RPMI7951 (cell line): ENCODE measurements around the gene SLAIN2. TPM values are rescaled to one million over a fixed set of nuclear protein-coding genes. Genes with fewer than 3 reads are reported as not detected.
"Not testable (repeated sequence)": the region's sequence is repeated elsewhere in the genome, so short reads cannot be mapped to it uniquely, and the experiment has no call there.

Experiments used
- DNase-seq: peaks from one replicate; pipeline ENCODE4 v3.0.0-alpha.2; 2012; ENCODE audit warnings: low read depth
- total RNA-seq: library from RNA; depleted of rRNA; stranded (reverse); fragments of >200 nt; shearing (Covaris generic); gene quantifications from 2 replicates; pipeline ENCODE4 v1.2.3, GENCODE V29; 2014; rRNA removed

The SLAIN2 gene
- total RNA-seq = 62.2 and 68.0 TPM in 2 replicates

DNA sequence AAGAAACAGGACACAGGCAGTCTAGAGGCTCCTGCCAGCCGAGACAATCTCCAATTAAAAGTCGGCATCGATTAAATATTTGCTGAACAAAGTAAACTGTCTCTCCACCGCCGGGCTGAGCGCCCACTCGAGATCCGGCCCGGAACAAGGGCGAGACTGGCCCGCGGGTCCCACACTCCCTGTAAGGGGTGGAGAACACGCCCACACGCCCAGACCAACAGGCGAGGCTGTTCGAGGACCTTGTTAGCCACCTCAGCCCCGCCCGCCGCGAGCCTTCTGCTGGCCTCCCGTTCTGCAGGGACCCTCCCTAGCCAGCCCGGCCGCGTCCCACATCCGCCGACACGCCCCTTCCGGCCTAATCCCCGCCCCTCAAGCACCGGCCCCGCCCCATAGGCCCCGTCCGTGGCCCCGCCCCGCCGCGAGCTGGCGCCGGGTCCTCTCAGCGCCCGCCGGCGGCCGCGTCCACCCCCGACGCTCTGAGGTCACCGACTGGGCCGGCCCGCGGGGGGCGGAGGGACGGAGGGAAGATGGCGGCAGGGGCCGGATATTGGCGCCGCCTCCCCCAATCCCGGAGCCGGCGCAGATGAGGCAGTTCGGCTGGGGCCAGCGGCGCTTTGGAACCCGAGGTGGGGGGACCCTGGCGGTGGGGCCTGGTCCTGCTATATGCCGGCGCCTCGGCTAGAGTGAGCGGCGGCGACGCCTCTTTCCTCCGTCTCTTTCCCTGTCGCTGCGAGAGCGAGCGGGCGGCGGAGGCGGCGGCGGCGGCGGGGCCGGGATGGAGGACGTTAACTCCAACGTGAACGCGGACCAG is at the start of gene SLAIN2:
TSS of gene SLAIN2 (plus strand) at position 565 of the 811 bp plus-strand sequence. CDS start at position 776, 211 bp downstream.
- DNase-seq = peak; percentile 96

DNA sequence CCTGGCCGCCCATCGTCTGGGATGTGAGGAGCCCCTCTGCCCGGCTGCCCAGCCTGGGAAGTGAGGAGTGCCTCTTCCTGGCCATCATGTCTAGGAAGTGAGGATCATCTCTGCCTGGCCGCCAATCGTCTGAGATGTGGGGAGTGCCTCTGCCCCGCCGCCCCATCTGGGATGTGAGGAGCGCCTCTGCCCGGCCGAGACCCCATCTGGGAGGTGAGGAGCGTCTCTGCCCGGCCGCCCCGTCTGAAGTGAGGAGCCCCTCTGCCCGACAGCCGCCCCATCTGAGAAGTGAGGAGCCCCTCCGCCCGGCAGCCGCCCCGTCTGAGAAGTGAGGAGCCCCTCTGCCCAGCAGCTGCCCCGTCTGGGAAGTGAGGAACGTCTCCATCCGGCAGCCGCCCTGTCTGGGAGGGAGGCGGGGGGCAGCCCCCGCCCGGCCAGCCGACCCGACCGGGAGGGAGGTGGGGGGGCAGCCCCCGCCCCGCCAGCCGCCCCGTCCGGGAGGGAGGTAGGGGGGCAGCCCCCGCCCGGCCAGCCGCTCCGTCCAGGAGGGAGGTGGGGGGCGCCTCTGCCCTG is 49.0 kb upstream of the SLAIN2 start:
- not testable (repeated sequence) for DNase-seq

DNA sequence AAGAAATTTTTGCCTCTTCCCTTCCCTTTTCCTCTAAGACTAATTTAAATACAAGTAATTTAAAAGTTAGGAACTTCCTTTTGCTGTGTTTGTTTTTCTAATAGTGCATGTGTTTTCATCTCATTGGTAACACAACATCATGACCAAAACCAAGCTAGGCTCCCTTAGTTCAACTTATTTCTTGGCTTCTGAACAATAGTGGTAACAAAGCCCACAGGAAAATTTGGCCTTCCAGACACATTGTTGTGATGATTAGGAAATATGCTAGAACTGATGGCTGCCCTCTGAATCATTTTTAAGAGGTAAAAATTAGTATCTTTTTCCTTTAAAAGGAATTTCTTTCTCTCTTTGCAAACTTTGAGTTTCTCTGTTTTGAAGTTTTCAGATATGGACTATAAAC is 46.2 kb upstream of the SLAIN2 start:
- no peak for DNase-seq

DNA sequence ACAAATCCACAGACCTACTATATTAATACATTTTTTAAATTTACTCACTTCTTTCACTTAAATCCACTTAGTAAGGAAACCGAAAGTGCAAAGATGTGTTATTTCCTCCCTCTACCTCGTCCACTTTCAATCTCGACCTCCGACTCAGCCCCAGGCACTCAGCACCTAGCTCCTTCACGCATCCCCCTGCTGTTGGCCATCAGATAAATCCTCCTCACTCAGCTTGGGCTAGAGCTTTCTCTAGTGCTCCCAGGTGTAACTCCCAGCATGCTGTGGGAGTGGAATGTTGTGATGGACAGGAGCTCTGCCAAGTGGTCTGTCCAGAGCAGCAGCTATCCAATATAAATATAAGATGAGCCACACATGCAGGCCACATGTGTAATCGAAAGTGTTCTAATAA is 45.0 kb upstream of the SLAIN2 start:
- peak; percentile 5 for DNase-seq

DNA sequence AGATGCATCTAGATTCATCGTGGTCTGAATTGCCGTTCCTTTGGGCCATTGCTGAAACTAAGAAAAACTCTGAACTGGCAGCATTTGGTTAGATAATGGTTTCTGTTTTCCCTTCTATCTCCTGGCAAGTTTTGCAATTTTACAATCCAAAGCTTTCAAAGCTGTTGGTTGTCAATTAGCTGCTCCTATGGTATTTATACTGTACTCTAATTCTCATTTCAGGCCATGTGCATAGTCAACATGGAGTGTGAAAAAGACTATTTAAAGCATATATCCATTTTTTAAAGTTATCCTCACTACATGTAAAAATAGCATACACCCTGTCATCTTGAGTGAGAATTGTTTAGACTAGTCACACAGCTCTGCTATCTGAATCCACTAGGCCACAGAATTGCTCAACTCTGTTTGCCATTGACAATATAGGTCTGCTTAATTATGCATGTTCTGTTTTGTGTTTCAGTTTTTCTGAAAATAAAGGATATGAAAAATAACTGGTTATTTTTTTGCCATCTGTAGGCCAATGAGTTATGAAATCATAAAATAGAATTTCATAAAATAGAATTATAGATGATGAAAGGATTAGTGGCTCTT is 44.0 kb upstream of the SLAIN2 start:
- no peak for DNase-seq

DNA sequence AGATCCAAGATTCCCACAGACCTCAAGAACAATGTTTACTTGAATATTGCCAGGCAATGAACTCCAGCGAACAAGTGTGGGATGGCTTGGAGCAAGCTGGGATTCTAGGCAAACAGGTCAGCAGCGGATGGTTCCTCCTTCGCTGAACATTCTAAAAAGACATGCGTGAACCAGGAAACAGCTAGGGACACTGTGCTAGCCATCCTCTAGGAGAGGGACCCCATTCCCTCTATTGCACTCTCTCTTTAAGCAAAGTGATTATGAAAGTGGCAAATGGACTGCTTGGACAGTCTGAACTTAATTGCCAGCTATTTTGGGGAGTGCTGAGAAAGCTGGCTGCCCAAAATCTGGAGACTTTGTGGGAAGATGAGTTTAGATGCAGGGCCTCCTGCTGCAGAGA is 41.8 kb upstream of the SLAIN2 start:
- no peak for DNase-seq

DNA sequence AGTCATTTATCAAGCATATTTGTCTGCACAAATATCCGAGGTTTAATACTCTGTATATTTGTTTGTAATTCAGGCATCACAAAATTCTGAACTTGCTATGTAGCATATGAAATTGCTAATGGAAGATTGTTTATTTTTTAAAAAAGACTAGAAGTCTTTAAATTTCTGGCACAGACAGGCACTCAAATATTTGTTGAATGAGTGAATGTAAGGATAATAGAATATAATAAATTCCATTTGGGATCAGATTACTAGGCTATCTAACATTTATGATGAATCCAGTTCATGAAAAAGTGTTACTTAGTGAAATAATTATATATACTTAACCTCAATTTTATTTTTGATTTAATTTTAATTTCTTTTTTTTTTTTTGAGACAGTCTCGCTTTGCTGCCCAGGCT is 41.3 kb upstream of the SLAIN2 start:
- no peak for DNase-seq

DNA sequence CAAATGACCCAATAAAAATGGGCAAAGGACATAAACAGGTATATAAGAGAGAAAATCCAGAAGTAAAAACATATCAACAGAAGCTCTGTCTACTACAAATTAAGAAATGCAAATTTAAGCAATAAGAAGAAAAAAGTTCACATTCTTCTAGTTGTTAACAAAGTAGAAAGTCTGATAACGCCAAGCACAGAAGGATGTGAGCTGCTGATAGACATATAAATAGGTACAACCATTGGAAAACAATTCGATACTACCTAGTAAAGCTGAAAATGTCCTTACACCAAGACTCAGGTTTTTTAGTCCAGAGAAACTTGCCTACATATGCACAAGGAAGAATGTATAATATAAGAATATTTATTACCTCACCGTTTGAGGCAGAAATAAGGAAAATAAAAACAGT is 35.8 kb upstream of the SLAIN2 start:
- no peak for DNase-seq

DNA sequence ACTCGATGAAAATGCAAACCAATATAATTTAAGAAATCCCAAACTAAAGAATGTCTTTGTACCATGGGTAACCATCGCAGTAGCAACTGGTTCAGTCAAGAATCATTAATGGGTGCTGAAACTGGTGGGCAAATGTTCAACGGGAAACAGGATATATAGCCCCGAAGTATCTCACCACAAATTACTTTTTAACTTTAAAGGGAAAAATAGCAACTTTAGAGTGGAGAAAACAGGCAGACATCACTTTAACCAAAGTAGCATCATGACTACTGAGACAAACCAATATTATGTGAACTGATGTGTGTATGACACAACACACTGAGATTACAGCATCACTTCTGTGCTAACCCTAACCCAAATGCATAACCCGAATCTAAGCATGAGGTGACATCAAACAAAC is 33.8 kb upstream of the SLAIN2 start:
- no peak for DNase-seq

DNA sequence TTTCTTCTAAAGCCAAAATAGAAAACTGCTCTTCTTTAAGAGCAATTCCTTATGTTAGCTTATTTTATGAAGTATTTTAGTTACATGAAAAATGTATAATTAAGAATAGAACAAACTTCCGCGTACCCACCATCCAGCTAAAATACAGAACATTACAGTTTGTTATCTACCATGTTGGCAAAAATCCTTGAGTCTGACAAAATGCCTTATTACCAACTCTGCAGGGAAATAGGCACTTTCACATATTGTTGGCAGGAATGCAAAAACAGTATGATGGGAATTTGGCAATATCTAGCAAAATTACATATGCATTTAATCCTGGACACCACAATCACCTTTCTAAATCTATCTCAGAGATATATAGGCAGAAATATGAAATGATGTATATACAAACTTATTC is 32.4 kb upstream of the SLAIN2 start:
- no peak for DNase-seq

DNA sequence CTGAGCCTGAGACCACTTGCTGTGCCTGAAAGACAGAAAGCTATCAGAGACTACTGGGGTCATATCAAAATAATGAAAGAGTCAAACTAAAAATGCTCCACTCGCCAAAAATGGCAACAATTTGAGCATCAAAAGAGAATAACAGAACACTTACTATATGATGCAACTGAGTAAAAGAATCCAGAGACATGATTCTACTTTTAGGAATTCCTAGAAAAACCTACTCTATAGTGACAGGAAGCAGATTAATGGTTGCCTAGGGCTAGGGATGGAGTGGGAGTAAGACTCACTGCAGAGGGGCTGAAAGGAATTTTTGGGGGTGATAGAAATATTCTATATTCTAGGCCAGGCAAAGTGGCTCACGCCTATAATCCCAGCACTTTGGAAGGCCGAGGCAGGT is 29.4 kb upstream of the SLAIN2 start:
- DNase-seq = peak; percentile 54

DNA sequence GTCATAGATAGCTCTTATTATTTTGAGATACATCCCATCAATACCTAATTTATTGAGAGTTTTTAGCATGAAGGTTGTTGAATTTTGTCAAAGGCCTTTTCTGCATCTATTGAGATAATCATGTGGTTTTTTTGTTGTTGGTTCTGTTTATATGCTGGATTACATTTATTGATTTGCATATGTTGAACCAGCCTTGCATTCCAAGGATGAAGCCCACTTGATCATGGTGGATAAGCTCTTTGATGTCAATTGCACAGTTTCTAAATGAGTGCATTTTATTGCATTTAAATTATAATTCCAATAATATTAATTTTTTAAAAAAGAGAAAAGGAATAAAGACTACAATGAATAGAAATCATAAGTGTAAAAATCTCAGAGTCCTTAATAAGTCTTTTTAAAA is 26.6 kb upstream of the SLAIN2 start:
- DNase-seq = not testable (repeated sequence)

DNA sequence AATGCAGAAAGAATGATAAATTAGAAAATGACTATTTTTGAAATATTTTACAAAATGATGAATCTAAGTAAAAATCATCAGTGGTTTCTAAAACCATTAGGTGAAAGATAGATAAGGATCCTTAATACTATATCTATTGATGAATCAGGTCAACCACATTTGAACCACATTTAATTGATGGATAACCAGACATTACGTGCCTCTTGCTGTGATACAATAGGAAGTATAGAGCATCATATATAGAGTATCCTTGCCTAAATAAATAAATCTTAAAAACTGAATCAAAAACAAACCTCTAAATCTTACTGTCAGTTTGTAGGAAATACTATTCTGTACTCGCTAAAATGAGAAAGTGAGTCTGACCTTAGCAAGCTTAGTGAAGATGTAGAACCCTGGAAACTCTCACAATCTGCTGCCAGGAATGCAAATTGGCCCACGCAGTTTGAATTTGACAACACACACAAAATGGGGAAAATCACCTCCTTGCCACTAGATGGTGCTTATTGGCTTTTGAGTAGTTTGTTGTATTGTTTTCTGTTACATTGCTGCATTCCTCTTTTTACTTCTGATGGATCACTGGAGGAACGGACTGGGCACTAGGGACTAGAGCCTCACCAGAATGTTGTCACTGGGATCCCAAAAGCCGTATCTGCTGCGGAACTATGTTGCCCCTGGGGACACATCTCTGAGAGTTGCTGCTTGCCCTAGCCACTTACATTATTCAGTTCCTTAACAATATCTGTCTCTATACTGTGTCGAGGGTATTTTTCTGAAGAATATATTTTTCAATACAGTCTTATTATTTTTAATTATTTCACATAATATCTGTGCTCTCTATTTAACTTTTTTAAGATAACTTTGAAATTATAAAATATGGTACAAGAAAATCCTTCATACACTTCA is 25.4 kb upstream of the SLAIN2 start:
- DNase-seq = peak; percentile 72

DNA sequence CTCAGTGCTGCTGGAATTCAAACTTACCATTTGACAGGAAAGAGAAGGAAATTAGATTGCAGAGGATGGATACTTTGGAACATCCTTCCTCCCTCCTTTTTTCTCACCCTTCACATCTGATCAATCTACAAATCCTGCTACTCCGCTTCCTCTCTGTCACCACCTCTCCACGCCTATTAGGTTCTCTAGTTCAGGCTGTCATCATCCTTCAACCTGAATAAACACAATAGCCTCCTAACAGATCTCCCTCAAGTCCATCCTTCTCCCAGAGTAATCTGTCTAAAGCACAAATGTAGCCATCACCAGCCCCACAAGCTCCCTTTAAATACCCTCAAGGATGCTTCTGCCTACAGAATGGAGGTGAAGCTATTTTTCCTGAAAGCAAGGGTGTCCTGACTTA is 20.0 kb upstream of the SLAIN2 start:
- no peak for DNase-seq

DNA sequence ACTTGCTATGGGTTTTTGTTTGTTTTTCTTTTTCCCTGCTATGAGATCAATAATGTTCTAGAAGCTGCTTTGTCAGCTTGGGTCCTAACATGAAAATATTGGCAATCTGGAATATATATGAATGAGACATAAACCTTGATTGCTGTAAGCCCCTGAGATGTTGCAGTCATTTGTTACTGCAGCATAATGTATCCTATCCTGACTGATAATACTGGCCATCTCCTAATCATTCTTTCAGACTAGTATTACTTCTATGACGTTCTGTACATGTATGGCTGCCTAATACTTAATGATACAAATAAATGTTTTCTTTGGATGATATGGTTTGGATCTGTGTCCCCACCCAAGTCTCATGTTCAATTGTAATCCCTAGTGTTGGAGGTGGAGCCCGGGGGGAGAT is 19.3 kb upstream of the SLAIN2 start:
- no peak for DNase-seq

DNA sequence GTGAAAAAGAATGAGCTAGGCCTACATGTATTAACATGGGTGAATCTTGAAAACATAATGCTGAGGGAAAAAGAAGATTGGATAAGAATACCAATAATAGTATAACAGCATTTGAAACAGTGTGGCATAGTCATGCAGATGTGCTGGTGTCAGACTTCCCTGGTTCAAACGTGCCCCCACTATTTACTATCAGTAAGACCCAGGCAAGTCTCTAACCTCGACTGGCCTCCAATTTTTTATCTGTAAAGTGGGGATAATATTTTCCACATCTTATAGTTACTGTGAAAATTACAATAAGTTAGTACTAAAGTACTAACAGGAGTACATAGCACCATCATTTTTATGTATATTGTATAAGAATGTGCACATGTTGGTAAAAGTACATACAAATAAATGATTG is 17.0 kb upstream of the SLAIN2 start:
- DNase-seq = no peak

DNA sequence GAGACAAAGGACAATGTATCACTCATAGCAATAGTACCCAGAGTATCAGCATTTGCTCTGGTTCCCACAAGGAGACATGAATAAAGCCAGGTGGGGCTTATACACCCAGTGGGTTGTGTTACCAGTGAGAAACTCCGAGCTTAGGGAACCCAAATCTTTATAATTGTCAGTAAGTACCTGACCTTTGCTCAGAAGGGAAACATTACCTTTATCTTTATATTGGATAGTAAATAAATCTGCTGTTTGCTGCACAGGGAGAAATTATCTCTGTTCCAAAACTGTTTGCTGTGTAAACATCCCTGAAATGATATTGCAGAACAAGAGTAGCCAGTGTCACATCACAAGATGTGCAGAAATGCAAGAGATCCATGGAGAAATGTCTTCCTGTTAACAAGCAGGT is 12.1 kb upstream of the SLAIN2 start:
- no peak for DNase-seq

DNA sequence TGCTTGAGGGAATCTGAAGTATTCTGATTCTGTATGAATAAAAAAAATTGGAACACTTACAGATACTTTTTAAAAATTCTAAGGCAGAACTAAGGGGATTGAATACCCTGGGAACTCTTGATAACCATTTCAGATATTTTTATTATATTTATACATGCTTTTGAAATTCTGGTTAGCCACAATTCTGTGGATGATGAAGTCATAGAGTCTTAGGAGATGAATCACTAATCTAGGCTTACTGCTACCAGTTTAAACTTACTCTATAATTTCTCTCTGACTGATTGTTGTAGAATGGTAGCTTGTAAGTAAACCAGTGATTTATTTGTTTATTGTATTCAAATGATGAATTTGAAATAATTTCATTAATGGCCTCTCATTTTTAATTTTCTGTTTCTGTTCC is 11.4 kb upstream of the SLAIN2 start:
- DNase-seq = peak; percentile 62

DNA sequence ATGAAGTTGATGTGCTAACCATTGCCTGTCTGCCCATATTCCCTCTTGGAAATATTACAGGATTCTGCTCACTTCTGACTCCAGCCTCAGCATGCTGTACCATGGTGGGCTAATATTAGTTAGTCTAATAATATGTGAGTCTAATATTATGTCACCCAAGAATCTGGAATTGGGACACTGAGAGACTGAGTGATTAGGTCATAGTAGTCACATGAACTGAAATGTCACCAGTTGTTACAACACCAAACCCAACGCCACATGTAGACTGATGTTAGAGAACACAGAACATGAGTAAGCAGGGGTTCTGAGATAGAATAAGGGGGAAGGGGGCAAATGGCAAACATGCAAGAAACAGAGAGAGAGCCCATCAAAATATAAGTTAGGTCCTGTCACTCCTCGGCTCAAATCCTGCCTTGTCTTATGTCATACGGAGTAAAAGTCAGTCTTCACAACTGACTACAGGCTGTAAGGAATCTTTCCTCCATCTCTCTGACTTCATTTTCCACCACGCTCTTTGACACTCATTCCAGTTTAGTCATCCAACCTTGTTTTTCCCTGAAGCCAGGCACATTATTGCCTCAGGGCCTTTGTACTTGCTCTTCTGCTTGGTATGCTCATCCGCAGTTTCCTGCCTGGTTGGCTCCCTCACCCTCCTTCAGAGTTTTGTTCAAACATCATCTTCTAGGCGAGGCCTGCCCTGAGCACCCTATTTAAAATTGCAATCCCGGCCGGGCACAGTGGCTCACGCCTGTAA is 9.6 kb upstream of the SLAIN2 start:
- peak; percentile 83 for DNase-seq

DNA sequence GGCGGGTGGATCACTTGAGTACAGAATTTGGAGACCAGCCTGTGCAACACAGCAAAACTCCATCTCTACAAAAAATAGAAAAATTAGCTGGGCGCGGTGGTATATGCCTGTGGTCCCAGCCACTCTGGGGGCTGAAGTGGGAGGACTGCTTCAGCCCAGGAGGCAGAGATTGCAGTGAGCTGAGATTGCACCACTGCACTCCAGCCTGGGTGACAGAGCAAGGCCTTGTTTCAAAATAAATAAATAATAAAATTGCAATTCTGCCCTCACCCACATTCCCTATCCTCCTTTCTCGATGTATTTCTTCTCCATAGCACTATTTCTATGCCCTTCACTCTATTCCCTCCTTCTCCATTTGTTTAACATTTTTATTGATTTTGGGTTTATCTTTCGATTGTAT is 8.7 kb upstream of the SLAIN2 start:
- no peak for DNase-seq

DNA sequence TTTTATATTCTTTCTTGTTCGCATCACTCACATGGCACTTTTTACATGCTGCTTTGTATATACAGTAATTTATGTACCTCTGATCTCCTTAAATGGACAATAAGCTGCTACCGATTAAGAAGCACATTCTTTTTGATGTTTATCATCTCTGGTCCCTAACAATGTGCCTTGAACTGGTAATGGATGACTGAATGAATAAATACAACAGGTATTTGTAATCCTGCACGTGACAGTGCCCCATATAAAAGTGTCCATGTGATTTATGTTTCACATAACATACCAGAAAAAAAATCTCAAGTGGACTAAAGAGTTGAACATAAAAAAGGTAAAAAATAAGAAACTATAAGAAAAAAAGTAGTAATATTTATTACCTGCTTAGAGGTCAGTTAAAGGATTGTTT is 7.7 kb upstream of the SLAIN2 start:
- DNase-seq = no peak
